HepG2 (cell line): Measurements from ENCODE around the gene TEAD4. TPM values are rescaled to one million over a fixed set of nuclear protein-coding genes. Genes with fewer than 3 reads are reported as not detected.

Experiments used
- ATAC-seq: fragments of 200-7000 bp; cut with Tn5 transposase; 3 replicates; pipeline ENCODE4 v1.9.1; 2020; ENCODE audit warnings: mild to moderate bottlenecking, moderate library complexity
- BruUV-seq: library from RNA; stranded (reverse); fragments of 400-500 nt; replicated peaks from 2 replicates; lab custom pipeline; 2021; lab: Mats Ljungman, UMichigan
- CTCF ChIA-PET: fragments of 300-600 bp; formaldehyde crosslinking; extraction: SDS; loops from one replicate; lab custom pipeline; 2021; ENCODE audit warnings: low total read pairs, inconsistent platforms, low intra/inter-chr PET ratio; lab: Yijun Ruan, JAX
- POLR2A ChIA-PET: fragments of 350-600 bp; sonication (Branson Sonifier 250); formaldehyde crosslinking; loops from one replicate; lab custom pipeline; 2020; ENCODE audit warnings: antibody characterized with exemption, inconsistent platforms; lab: Yijun Ruan, JAX
- DNase-seq: peaks from one replicate; pipeline ENCODE4 v3.0.0-alpha.2; 2015; ENCODE audit warnings: low spot score
- FAIRE-seq: peaks from 3 replicates; lab custom pipeline; 2011; peaks lifted over from hg19 to GRCh38; lab: Jason Lieb, UNC
- H2AFZ ChIP-seq: one replicate; pipeline ENCODE4 v1.6.1; 2011; ENCODE audit warnings: low read length, inconsistent platforms
- H3K27ac ChIP-seq: fragments of 300-600 bp; 3 replicates; pipeline ENCODE4 v1.8.0; 2011; ENCODE audit warnings: mixed run types, mild to moderate bottlenecking, mixed read lengths, low read length, inconsistent platforms; ENCODE audit not compliant: insufficient read depth; ENCODE audit errors: extremely low read length
- H3K27me3 ChIP-seq, 2 experiments: fragments of 200-600 bp in 1 of 2; 2 replicates in 1 of 2; 3 replicates in 1 of 2; pipeline versions ENCODE4 v1.6.0 to v1.8.0; 2011; ENCODE audit warnings: low read length in 2 of 2, mild to moderate bottlenecking in 2 of 2, moderate library complexity in 2 of 2, inconsistent platforms in 1 of 2; ENCODE audit not compliant: insufficient read depth in 2 of 2, control insufficient read depth in 1 of 2
- H3K36me3 ChIP-seq, 2 experiments: fragments of 200-600 bp in 1 of 2; replicated peaks in 1 of 2; 2 replicates in 1 of 2; 3 replicates in 1 of 2; pipeline versions ENCODE4 v1.5.1 to v1.8.0; 2011; ENCODE audit warnings: low read length in 2 of 2, inconsistent platforms in 1 of 2; ENCODE audit not compliant: insufficient read depth in 2 of 2, control insufficient read depth in 1 of 2
- H3K4me1 ChIP-seq: 2 replicates; pipeline ENCODE4 v1.5.1; 2012; ENCODE audit warnings: low read length, inconsistent platforms; ENCODE audit not compliant: insufficient read depth
- H3K4me2 ChIP-seq: 2 replicates; pipeline ENCODE4 v1.6.0; 2011; ENCODE audit warnings: low read depth, low read length, inconsistent platforms
- H3K4me3 ChIP-seq, 3 experiments: fragments of 200-600 bp in 1 of 3; sonication (generic), shearing (Covaris generic) in 1 of 3; replicated peaks in 1 of 3; 2 replicates each; pipeline ENCODE4 v1.5.1; 2011 to 2016; ENCODE audit warnings: low read length in 3 of 3, inconsistent platforms in 2 of 3, low read depth in 2 of 3, mild to moderate bottlenecking in 2 of 3, control low read depth in 1 of 3, mixed read lengths in 1 of 3; ENCODE audit not compliant: insufficient read depth in 1 of 3
- H3K79me2 ChIP-seq: one replicate; pipeline ENCODE4 v1.6.1; 2011; ENCODE audit warnings: low read length, inconsistent platforms; ENCODE audit not compliant: insufficient read depth
- H3K9ac ChIP-seq: 2 replicates; pipeline ENCODE4 v1.6.0; 2011; ENCODE audit warnings: mild to moderate bottlenecking, low read depth, low read length, inconsistent platforms; ENCODE audit not compliant: insufficient read depth
- H3K9me3 ChIP-seq: 2 replicates; pipeline ENCODE4 v1.5.1; 2012; ENCODE audit warnings: mild to moderate bottlenecking, low read length
- H4K20me1 ChIP-seq: 2 replicates; pipeline ENCODE4 v1.6.0; 2011; ENCODE audit warnings: inconsistent platforms, mild to moderate bottlenecking, low read length, moderate library complexity; ENCODE audit not compliant: insufficient read depth
- ATF4 ChIP-seq, 2 experiments: fragments of 450-650 bp in 1 of 2; sonication (generic) in 1 of 2; formaldehyde crosslinking; IDR thresholded peaks; 2 replicates each; pipeline versions ENCODE4 v1.5.0 to v1.8.0; 2020 to 2022; ENCODE audit warnings: mild to moderate bottlenecking in 1 of 2, missing genetic modification reagents in 1 of 2
- FOXK1 ChIP-seq: sonication (generic); formaldehyde crosslinking; IDR thresholded peaks from 2 replicates; pipeline ENCODE4 v1.4.0; 2020; ENCODE audit warnings: low read depth, missing genetic modification reagents, borderline replicate concordance
- HCFC1 ChIP-seq: fragments of 150-350 bp; IDR thresholded peaks from 2 replicates; pipeline ENCODE4 v1.6.1; 2014; ENCODE audit warnings: low read depth, low read length
- HINFP ChIP-seq: sonication (generic); formaldehyde crosslinking; IDR thresholded peaks from 2 replicates; pipeline ENCODE4 v1.4.0; 2020; ENCODE audit warnings: low read depth, mild to moderate bottlenecking, missing genetic modification reagents
- HNRNPK ChIP-seq: fragments of 200-400 bp; formaldehyde crosslinking; IDR thresholded peaks from 2 replicates; pipeline ENCODE4 v1.6.1; 2018; ENCODE audit warnings: low read length, low read depth, moderate library complexity, mild to moderate bottlenecking; ENCODE audit not compliant: poor library complexity, severe bottlenecking
- HNRNPLL ChIP-seq: fragments of 200-400 bp; formaldehyde crosslinking; IDR thresholded peaks from 2 replicates; pipeline ENCODE4 v1.6.1; 2017; ENCODE audit warnings: mild to moderate bottlenecking, low read depth, low read length; ENCODE audit not compliant: poor library complexity, severe bottlenecking
- IKZF1 ChIP-seq: fragments of 450-650 bp; IDR thresholded peaks from 2 replicates; pipeline ENCODE4 v1.7.1; 2016
- JUN ChIP-seq: sonication (generic); formaldehyde crosslinking; IDR thresholded peaks from 2 replicates; pipeline ENCODE4 v1.4.0; 2020; ENCODE audit warnings: mild to moderate bottlenecking, missing genetic modification reagents
- MEF2D ChIP-seq: sonication (generic); formaldehyde crosslinking; IDR thresholded peaks from 2 replicates; pipeline ENCODE4 v1.5.1; 2020; ENCODE audit warnings: mild to moderate bottlenecking, missing genetic modification reagents
- MXI1 ChIP-seq: IDR thresholded peaks from 3 replicates; pipeline ENCODE4 v1.6.1; 2012; ENCODE audit warnings: low read depth, low read length, inconsistent platforms, borderline replicate concordance
- NCOR1 ChIP-seq: fragments of 200-600 bp; sonication (generic); IDR thresholded peaks from 2 replicates; pipeline ENCODE4 v1.7.0; 2017; ENCODE audit warnings: antibody characterized with exemption, low read length, borderline replicate concordance
- PHF8 ChIP-seq: sonication (generic); formaldehyde crosslinking; IDR thresholded peaks from 2 replicates; pipeline ENCODE4 v1.5.0; 2020; ENCODE audit warnings: missing genetic modification reagents
- USF2 ChIP-seq, 2 experiments: sonication (generic) in 1 of 2; formaldehyde crosslinking in 1 of 2; IDR thresholded peaks; 2 replicates each; pipeline versions ENCODE4 v1.5.1 to v1.6.1; 2011 to 2020; ENCODE audit warnings: borderline replicate concordance in 1 of 2, low read depth in 1 of 2, low read length in 1 of 2, mild to moderate bottlenecking in 1 of 2, missing genetic modification reagents in 1 of 2, moderate library complexity in 1 of 2
- ZNF30 ChIP-seq: sonication (generic); formaldehyde crosslinking; IDR thresholded peaks from 2 replicates; pipeline ENCODE4 v1.5.0; 2020; ENCODE audit warnings: mild to moderate bottlenecking, missing genetic modification reagents
- ZNF547 ChIP-seq: sonication (generic); formaldehyde crosslinking; IDR thresholded peaks from 2 replicates; pipeline ENCODE4 v1.5.1; 2020; ENCODE audit warnings: mild to moderate bottlenecking, missing genetic modification reagents
- ZNF879 ChIP-seq: sonication (generic); formaldehyde crosslinking; IDR thresholded peaks from 2 replicates; pipeline ENCODE4 v1.8.1; 2023; ENCODE audit warnings: missing genetic modification reagents
- WGBS: methylation state at CpG from one replicate; pipeline ENCODE4 v1.1.6; 2017; ENCODE audit warnings: low lambda C conversion rate; 5-methylcytosine and 5-hydroxymethylcytosine counted together
- in situ Hi-C: cut with HindIII; loops from 2 replicates; pipeline ENCODE4 v1.10.0; 2017; ENCODE audit warnings: low pct_unique_long_range_greater_than_20kb; ENCODE audit not compliant: extremely low pct_ligation_motif_present
- intact Hi-C: fragments of 100-400 bp; cut with micrococcal nuclease; formaldehyde crosslinking; loops from one replicate; pipeline ENCODE4 v1.10.0; 2022; ENCODE audit not compliant: unreplicated experiment
- polyA plus RNA-seq, 8 experiments: library from polyadenylated mRNA; depleted of rRNA in 3 of 8; stranded (reverse) in 7 of 8; unstranded in 1 of 8; fragments of >200 nt; fragmentation: Illumina TruSeq in 4 of 8; extraction: Trizol in 4 of 8; gene quantifications; 2 replicates each; pipeline versions ENCODE4 v1.2.1 to v1.2.3, GENCODE V29; 2011 to 2016; ENCODE audit warnings: low read depth in 4 of 8, missing spikeins in 1 of 8, mixed read lengths in 1 of 8; ENCODE audit not compliant: insufficient read depth in 1 of 8
- total RNA-seq, 5 experiments: library from RNA; depleted of rRNA; stranded (reverse); fragments of >200 nt; fragmentation: Illumina TruSeq; extraction: Trizol; gene quantifications; 2 replicates each; pipeline ENCODE4 v1.2.3, GENCODE V29; 2016; ENCODE audit warnings: low read depth in 1 of 5

TEAD4 gene
- total and polyA plus RNA-seq, 2 of the 13 experiments (the other 11 are each of a cell fraction or from before 2014, with no cell fraction given): 45.0 to 69.4 TPM

- TF ChIP-seq HCFC1: no peak
- peak; percentile 61 for TF ChIP-seq HNRNPLL
- TF ChIP-seq JUN: no peak
- TF ChIP-seq NCOR1: no peak
- TF ChIP-seq HNRNPK: peak; percentile 80
Observed at GRCh38 chr12:2959505-2960389, 550 bp downstream of the TEAD4 start (continued).

GRCh38 chr12:2960390-2960956 lies 1.3 kb downstream of the TEAD4 start:
- Histone ChIP-seq H3K4me2 (peak overlapping the region; percentile 93), H3K9ac (peak overlapping the region; percentile 80), H3K27me3 (no peaks in the 10 kb centered on the region), H2AFZ (no peak overlapping the region), H3K4me3 (peak overlapping the region; percentile 72 to 79 (median 73)), H3K27ac (peak overlapping the region; percentile 96), H3K79me2 (peaks cover 38% of the 10 kb centered on the region), H3K4me1 (peaks cover 59% of the 10 kb centered on the region), H3K9me3 (no peaks in the 10 kb centered on the region), H3K36me3 (peaks cover 0 to 4% of the 10 kb centered on the region in 2 experiments; a peak in 1 of 5 replicates), H4K20me1 (peaks cover 10% of the 10 kb centered on the region; the same call in 1 of the 2 replicates)
- ATAC-seq (peak; percentile 1; the same call in 1 of the 3 replicates), FAIRE-seq (peak; percentile 47), DNase-seq (peak; percentile 34)
- intact Hi-C loops (loop anchor here (5.0 kb wide), 3 partner anchors 68 to 113 kb away; partner anchors contain the start of gene TULP3), in situ Hi-C loops (no loop called here)
- POLR2A ChIA-PET: interaction anchor here (1.0 to 1.1 kb wide), 2 partner anchors 10 to 76 kb away, joined by 3 read pairs; no protein-coding TSS in a partner anchor
- WGBS: 0% methylated on average over 4 of the region's 18 CpGs
- CTCF ChIA-PET: no interaction called here
- BruUV-seq: no TSS peak
- TF ChIP-seq FOXK1 (CRISPR knock-in tag): 0 out of 2 replicates have a peak, but pooled peaks have one; percentile 8
- TF ChIP-seq ZNF30 (CRISPR knock-in tag): 0 out of 2 replicates have a peak, but pooled peaks have one; percentile 65
- peak; percentile 11; the same call in 1 of the 2 replicates for TF ChIP-seq USF2 (IDR thresholded peaks at IDR 0.05; ENCODE audit: low read depth, low read length)
- TF ChIP-seq USF2 (CRISPR knock-in tag; IDR thresholded peaks at IDR 0.05; ENCODE audit: borderline replicate concordance): no peak
- 0 out of 2 replicates have a peak, but pooled peaks have one; percentile 30 for TF ChIP-seq ZNF547
- TF ChIP-seq IKZF1: no peak
- 0 out of 2 replicates have a peak, but pooled peaks have one; percentile 8 for TF ChIP-seq ZNF879
- peak; percentile 2; the same call in 1 of the 3 replicates for TF ChIP-seq MXI1
- no peak for TF ChIP-seq ATF4 (CRISPR knock-in tag; IDR thresholded peaks at IDR 0.05)
- TF ChIP-seq HINFP (CRISPR knock-in tag): 0 out of 2 replicates have a peak, but pooled peaks have one; percentile 12
- no peak for TF ChIP-seq PHF8 (CRISPR knock-in tag)
- TF ChIP-seq MEF2D (CRISPR knock-in tag): 0 out of 2 replicates have a peak, but pooled peaks have one; percentile 9
